DOHH2 (cell line): ENCODE results near the gene XRRA1.

Experiments
- EZH2phosphoT487 ChIP-seq: fragments of 200-600 bp; sonication (generic); IDR thresholded peaks from 2 replicates; pipeline ENCODE4 v1.6.1; 2017; ENCODE audit warnings: borderline replicate concordance, mild to moderate bottlenecking, antibody characterized with exemption, low read length, moderate library complexity, mixed read lengths
- TF ChIP-seq, protein P1 (sequence below): fragments of 200-600 bp; sonication (generic); IDR thresholded peaks from one replicate; pipeline ENCODE4 v1.5.1; 2014; ENCODE audit warnings: antibody characterized with exemption, mild to moderate bottlenecking, low read depth, low read length; ENCODE audit not compliant: poor library complexity, severe bottlenecking

- TF ChIP-seq, protein P1, sequence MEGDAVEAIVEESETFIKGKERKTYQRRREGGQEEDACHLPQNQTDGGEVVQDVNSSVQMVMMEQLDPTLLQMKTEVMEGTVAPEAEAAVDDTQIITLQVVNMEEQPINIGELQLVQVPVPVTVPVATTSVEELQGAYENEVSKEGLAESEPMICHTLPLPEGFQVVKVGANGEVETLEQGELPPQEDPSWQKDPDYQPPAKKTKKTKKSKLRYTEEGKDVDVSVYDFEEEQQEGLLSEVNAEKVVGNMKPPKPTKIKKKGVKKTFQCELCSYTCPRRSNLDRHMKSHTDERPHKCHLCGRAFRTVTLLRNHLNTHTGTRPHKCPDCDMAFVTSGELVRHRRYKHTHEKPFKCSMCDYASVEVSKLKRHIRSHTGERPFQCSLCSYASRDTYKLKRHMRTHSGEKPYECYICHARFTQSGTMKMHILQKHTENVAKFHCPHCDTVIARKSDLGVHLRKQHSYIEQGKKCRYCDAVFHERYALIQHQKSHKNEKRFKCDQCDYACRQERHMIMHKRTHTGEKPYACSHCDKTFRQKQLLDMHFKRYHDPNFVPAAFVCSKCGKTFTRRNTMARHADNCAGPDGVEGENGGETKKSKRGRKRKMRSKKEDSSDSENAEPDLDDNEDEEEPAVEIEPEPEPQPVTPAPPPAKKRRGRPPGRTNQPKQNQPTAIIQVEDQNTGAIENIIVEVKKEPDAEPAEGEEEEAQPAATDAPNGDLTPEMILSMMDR, result no peak
- TF ChIP-seq EZH2phosphoT487, result no peak
These were observed 4.6 kb upstream of the XRRA1 start for GRCh38 chr11:74953451-74953850.
